ENCODE data around the gene NFIA. TPM values are rescaled to one million over a fixed set of nuclear protein-coding genes. Genes with fewer than 3 reads are reported as not detected.
A peak's percentile ranks its signal among the peaks of the same experiment; 100 is the strongest.

NFIA gene
- total RNA-seq, 2 experiments from 2014 or later: 4.2 to 5.7 TPM

DNA sequence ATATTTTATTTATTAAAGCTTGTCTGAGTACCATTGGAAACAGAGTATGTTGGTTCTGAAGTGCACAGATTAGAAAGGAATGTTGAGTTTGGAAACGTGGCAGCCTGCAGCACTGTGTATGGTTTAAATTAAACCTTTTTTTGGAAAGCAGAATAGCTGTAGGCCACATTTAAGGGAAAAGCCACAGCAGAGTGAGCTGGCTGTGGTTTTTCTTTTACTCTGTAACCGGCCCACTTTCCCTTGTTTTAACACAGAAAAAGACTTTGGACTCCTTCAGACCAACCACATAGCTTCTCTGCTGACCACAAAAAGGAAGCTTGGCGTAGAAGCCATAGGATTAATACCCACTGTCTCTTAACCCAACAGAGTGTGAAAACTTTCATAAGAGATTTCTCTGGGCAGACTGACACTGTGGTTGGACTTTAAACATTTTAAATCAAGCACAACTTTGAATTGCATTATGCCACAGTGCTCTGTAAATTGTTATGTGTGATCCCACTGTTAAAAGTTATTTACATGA lies 75.2 kb downstream of the NFIA start:
- POLR2A ChIA-PET: interaction anchor here (1.5 kb wide), 1 partner anchor 80 kb away, joined by 4 read pairs; no protein-coding TSS in a partner anchor
- H3K4me1 Mint-ChIP-seq: peaks cover 24% of the 10 kb centered on the region
- ATAC-seq (ENCODE audit: low read depth): peak; percentile 72

DNA sequence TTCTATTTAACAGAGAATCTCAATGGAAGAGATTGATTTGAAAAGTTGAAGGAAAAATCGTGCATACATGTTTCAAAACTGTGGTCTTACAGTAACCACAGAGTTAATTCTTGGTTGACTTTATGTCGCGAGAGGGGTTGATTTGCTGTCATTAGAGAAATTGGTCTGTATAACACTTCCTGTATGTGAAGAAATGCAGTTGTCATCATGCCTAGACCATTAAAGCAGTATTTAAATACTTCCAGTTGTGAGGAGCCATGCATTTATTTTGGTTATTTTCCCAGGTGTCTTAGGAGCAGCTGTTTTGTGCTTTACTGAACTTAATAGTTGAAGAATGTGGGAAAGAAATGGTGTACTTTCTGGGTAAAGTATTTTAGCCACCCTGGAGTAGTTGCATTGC lies 76.2 kb downstream of the NFIA start:
- no peaks in the 10 kb centered on the region for H3K9me3 Mint-ChIP-seq
- peaks cover 34% of the 10 kb centered on the region for H3K27me3 Mint-ChIP-seq
- H3K36me3 Mint-ChIP-seq: no peaks in the 10 kb centered on the region
- no peak for ATAC-seq (ENCODE audit: low read depth)
- peak overlapping the region; percentile 48 for H3K4me3 Mint-ChIP-seq
- POLR2A ChIA-PET: no interaction called here
- no peak for DNase-seq
- peaks cover 24% of the 10 kb centered on the region for H3K4me1 Mint-ChIP-seq
- no peak overlapping the region for H3K27ac Mint-ChIP-seq

More for the DNA sequence above, 75.2 kb downstream of the NFIA start:
- H3K36me3 Mint-ChIP-seq: no peaks in the 10 kb centered on the region
- H3K4me3 Mint-ChIP-seq: peak overlapping the region; percentile 35
- DNase-seq: no peak
- no peaks in the 10 kb centered on the region for H3K9me3 Mint-ChIP-seq
- peaks cover 36% of the 10 kb centered on the region for H3K27me3 Mint-ChIP-seq
- no peak overlapping the region for H3K27ac Mint-ChIP-seq

DNA sequence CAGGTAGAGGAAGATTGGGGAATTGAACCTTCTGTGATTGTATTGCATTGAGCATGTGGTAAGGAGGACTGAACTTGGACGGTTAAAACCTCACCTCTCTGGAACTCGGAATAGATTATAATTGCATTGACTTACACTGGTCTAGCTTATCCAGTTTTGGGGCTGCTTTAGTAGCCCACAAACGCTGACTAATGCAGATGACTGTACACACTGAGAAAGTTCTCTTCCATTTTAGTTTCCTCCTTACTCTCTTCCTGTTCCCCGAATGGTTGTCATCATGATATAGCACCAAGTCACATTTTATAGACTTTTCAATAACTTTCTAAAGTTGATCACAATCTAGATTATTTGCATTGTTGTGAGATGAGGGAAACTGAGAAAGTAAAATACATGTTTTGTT lies 78.2 kb downstream of the NFIA start:
- POLR2A ChIA-PET: no interaction called here
- no peak for DNase-seq
- Mint-ChIP-seq H3K27me3 (peaks cover 27% of the 10 kb centered on the region), H3K36me3 (no peaks in the 10 kb centered on the region), H3K9me3 (no peaks in the 10 kb centered on the region), H3K4me3 (no peak overlapping the region), H3K27ac (no peak overlapping the region), H3K4me1 (peaks cover 24% of the 10 kb centered on the region)
- no peak for ATAC-seq (ENCODE audit: low read depth)

DNA sequence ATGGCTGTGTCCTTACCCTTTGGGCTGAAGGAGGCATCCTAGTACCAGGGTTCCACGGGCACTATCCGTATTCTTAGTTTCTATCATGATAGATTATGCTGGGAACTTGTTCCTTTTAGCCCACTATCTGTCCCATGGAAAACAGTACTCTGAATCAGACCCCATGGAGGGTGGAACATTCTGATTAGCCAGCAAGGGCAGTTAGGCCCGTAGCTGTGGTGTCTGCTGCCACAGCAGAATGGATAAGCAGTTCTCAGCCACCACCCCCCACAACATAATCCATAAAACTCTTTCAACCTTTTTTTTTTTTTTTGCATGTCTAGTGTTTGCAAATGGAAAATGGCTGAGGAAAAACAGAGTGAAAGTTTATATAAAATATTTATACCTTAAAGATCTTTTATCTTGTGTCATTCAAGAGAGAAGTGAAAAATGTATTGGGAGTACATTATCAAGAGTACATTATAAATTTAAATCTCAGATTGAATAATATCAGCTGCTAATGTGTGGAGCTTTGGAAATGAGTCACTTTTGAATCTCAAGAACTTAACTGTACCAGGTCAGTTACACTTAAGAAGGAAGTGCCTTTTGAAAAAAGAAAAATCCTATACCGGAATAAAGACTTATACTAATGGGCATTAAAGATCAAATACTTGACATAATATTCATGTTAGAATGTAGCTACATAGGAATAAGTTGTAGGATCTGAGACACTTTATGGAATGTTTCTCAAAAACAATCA lies 80.3 kb downstream of the NFIA start:
- no peaks in the 10 kb centered on the region for H3K36me3 Mint-ChIP-seq
- no peak for ATAC-seq (ENCODE audit: low read depth)
- POLR2A ChIA-PET: interaction anchor here (0.5 kb wide), 1 partner anchor 21 kb away, joined by 5 read pairs; no protein-coding TSS in a partner anchor
- H3K27me3 Mint-ChIP-seq: peaks cover 31% of the 10 kb centered on the region
- DNase-seq: no peak
- no peak overlapping the region for H3K4me3 Mint-ChIP-seq
- peaks cover 18% of the 10 kb centered on the region for H3K4me1 Mint-ChIP-seq
- no peaks in the 10 kb centered on the region for H3K9me3 Mint-ChIP-seq
- no peak overlapping the region for H3K27ac Mint-ChIP-seq

DNA sequence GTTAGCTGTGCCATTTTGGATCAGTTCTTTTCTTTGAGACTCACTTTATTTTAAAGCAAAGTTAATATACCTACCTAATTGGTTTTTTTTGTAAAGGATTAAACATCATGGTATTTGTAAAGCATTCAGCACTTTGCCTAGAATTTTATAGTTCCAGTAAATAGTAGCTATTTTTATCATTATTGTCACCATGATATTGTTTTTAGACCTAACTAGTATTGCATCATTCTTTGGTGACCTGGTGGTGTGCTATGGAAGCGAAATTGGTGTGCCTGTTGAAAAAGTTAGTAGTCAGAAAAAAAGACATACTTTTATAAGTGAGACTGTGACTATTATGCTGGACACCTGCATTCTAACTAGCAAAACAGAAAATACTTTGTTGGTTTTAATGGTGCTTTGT lies 81.0 kb downstream of the NFIA start:
- no peak for ATAC-seq (ENCODE audit: low read depth)
- no peak for DNase-seq
- peaks cover 13% of the 10 kb centered on the region for H3K4me1 Mint-ChIP-seq
- POLR2A ChIA-PET: interaction anchor here (0.5 kb wide), 1 partner anchor 20 kb away, joined by 5 read pairs; no protein-coding TSS in a partner anchor
- H3K4me3 Mint-ChIP-seq: no peak overlapping the region
- H3K27ac Mint-ChIP-seq: no peak overlapping the region
- H3K9me3 Mint-ChIP-seq: no peaks in the 10 kb centered on the region
- peaks cover 30% of the 10 kb centered on the region for H3K27me3 Mint-ChIP-seq
- no peaks in the 10 kb centered on the region for H3K36me3 Mint-ChIP-seq

DNA sequence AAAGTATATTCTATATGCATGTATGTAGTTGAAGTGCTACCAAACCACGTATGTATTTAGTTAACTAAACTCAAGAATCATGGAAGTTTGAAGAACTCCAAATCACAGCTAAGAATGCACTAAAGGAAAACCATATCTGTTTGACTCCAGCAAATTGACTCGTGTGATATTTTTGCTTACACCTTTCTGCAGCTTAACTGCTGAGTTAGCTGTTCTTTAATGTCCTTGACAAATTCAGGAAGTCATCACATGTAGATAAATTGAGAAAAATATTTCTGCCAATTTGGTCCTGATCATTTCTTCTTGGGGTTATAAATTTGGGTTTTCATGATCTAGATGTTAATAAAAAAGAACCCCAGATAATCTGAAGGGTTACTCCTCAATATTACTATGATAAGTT lies 83.0 kb downstream of the NFIA start:
- H3K4me3 Mint-ChIP-seq: no peak overlapping the region
- no peaks in the 10 kb centered on the region for H3K36me3 Mint-ChIP-seq
- peaks cover 27% of the 10 kb centered on the region for H3K27me3 Mint-ChIP-seq
- no peaks in the 10 kb centered on the region for H3K9me3 Mint-ChIP-seq
- peaks cover 4% of the 10 kb centered on the region for H3K4me1 Mint-ChIP-seq
- ATAC-seq (ENCODE audit: low read depth): no peak
- no peak for DNase-seq
- H3K27ac Mint-ChIP-seq: no peak overlapping the region
- POLR2A ChIA-PET: no interaction called here

DNA sequence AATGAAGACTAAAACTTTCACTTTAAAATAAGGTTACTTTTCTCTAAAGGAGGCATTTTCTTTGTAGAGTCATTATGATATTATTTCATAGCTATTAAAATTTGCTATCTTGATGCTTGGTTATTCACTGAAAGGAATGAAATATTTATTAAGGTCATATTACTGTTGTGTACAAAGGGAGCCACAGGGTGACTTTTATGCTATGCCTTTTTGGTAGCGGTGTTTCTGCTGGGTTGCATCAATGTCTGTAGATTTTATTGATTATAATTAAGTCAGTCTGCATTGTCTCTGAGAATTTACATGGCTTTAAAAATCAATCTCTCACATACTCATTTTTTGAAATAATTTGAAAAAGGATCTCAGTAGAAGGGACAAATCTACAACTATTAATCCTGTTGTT lies 84.9 kb downstream of the NFIA start:
- POLR2A ChIA-PET: no interaction called here
- no peaks in the 10 kb centered on the region for H3K9me3 Mint-ChIP-seq
- ATAC-seq (ENCODE audit: low read depth): no peak
- no peak overlapping the region for H3K4me3 Mint-ChIP-seq
- no peak overlapping the region for H3K27ac Mint-ChIP-seq
- peaks cover 29% of the 10 kb centered on the region for H3K27me3 Mint-ChIP-seq
- no peaks in the 10 kb centered on the region for H3K36me3 Mint-ChIP-seq
- H3K4me1 Mint-ChIP-seq: no peaks in the 10 kb centered on the region
- no peak for DNase-seq

DNA sequence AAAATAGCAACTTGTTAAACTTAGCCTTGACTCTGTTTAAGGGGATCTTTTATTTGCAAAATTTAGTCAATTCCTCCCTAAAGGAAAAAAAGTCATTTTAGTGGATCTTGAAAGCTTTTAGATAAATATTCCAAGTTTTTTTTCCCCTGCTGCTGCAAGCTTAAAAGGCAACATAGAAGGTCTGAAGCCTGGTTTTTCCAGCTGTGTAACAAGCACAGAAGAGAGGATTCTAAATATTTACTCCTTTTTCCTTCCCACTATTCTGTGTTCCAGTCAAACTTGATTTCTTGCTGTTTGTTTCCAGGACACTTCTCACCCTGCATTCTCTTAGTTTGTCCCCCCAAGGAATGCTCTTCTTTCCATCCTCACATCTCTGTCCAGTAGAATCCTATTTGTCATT lies 86.7 kb downstream of the NFIA start:
- Mint-ChIP-seq H3K36me3 (no peaks in the 10 kb centered on the region), H3K4me3 (no peak overlapping the region), H3K9me3 (no peaks in the 10 kb centered on the region), H3K4me1 (no peaks in the 10 kb centered on the region), H3K27me3 (peaks cover 27% of the 10 kb centered on the region), H3K27ac (no peak overlapping the region)
- ATAC-seq (ENCODE audit: low read depth) (no peak), DNase-seq (no peak)
- POLR2A ChIA-PET: no interaction called here

DNA sequence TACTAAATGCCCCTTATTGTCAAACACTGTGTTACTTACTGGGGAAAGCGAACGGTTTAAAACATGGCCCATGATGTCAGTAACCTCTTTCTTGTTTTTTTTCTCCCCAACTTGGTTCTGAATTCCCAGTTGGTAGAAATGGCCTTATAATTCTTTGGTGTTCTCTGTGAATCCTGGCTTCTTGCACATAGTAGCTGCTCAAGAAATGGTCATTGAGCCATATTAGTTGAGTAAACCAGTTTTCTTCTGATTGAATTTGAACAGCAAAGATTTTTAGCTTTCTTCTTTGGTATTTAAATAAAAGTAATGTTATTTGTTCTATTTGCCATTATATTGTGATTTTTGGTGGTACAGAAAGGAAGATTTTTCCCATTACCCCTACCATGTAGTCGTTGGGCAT lies 87.3 kb downstream of the NFIA start:
- no peaks in the 10 kb centered on the region for H3K36me3 Mint-ChIP-seq
- DNase-seq: no peak
- POLR2A ChIA-PET: no interaction called here
- no peaks in the 10 kb centered on the region for H3K4me1 Mint-ChIP-seq
- no peak overlapping the region for H3K27ac Mint-ChIP-seq
- no peaks in the 10 kb centered on the region for H3K9me3 Mint-ChIP-seq
- H3K4me3 Mint-ChIP-seq: no peak overlapping the region
- peaks cover 27% of the 10 kb centered on the region for H3K27me3 Mint-ChIP-seq
- no peak for ATAC-seq (ENCODE audit: low read depth)

DNA sequence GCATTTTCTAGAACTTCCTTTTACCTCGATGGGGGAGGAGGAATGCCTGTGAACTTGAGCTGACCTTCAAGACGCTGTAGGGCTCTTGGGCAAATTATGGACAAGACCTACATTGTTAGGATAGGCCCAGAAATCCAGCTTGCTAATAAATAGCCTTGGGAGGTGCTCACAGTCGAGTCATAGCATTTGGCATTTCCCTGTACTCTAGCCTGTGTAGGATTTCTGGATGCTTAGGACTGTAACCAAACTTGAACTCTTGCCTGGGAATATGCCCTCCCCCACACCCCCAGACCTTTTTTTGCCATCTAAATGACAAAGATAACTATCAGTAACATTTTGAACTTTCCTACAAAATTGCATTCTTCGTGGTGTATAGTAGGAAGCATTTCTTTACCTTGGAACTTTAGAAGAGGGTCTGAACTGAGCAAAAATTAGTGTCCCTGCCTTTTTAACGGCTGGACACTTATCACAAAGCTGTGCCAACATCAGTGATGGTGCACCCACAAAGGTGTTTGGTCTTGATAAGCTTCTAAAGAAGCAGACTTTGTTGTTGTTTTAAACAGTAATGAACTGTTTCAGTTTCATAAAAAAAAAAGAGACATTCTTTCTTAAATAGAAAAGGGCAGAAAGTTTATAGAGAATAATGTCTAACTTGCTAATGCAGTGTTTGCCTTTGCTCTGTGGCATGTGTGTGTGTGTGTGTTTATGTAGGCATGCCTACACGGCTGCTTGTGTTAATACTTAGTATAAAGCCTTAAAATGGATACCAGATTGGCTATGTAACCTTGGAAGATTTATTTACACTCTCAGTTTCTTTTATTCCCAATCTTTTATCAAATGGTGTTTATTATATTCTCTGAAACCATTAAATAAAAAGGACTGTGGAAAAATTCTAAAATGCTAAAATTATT lies 88.2 kb downstream of the NFIA start:
- DNase-seq (no peak), ATAC-seq (ENCODE audit: low read depth) (no peak)
- POLR2A ChIA-PET: no interaction called here
- Mint-ChIP-seq H3K9me3 (no peaks in the 10 kb centered on the region), H3K4me3 (no peak overlapping the region), H3K27ac (no peak overlapping the region), H3K36me3 (no peaks in the 10 kb centered on the region), H3K27me3 (peaks cover 27% of the 10 kb centered on the region), H3K4me1 (no peaks in the 10 kb centered on the region)

DNA sequence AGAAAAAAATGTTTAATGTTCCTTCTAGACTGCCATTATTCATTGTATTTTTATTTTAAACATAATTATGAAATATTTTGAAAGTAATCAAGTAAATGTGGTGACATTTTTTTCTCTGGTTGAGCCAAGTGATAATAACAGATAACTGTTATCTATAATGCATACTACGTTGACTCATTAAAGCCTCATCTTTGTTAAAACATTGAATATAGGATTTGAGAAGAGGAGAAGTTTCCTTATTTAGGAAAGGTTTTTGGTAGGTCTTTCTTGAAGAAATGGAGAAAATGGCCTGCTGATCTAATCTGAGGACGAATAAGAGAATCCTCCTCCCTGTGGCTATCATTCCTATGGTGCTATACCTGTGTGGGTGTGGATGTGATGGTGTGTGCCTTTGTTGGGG lies 89.0 kb downstream of the NFIA start:
- DNase-seq: no peak
- no peak overlapping the region for H3K27ac Mint-ChIP-seq
- peaks cover 23% of the 10 kb centered on the region for H3K27me3 Mint-ChIP-seq
- no peak overlapping the region for H3K4me3 Mint-ChIP-seq
- no peak for ATAC-seq (ENCODE audit: low read depth)
- no peaks in the 10 kb centered on the region for H3K36me3 Mint-ChIP-seq
- H3K4me1 Mint-ChIP-seq: no peaks in the 10 kb centered on the region
- POLR2A ChIA-PET: no interaction called here
- no peaks in the 10 kb centered on the region for H3K9me3 Mint-ChIP-seq

DNA sequence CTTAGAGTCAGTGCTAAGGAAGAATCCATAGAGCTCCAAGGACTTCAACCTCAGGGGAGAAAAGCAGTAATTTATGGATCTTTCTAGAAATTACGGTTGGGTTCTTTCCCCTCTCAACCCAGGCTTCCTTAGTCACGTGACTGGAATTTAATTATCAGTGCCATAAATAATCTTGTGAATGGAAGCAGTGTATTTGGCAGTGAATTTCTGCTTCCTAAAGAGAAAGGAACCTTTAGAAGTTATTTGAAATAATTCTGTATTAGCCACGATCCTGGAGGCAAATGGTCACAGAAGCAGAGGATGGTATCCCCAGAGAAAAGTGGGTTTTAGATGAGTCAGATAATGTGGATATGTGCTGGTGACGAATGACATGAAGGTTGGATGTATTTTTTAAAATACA lies 89.6 kb downstream of the NFIA start:
- no peaks in the 10 kb centered on the region for H3K36me3 Mint-ChIP-seq

DNA sequence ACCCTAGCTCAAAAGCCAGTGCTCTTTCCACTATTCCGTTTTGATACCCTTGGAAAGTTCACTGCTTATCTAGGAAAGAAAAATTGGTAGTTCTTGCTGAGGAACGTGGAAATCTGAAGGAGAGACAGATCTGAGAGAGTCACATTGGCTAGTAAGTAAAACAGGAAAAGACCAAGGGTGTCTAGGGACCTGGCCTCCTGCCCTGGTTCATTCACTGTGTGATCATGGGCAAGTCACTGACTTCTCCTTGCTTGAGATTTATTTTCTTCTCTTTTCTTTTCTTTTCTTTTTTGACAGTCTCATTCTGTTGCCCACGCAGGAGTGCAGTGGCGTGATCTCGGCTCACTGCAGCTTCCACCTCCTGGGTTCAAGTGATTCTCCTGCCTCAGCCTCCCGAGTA lies 90.8 kb downstream of the NFIA start:
- H3K27me3 Mint-ChIP-seq: peaks cover 13% of the 10 kb centered on the region
- ATAC-seq (ENCODE audit: low read depth): no peak

More for the DNA sequence above, 89.6 kb downstream of the NFIA start:
- Mint-ChIP-seq H3K27me3 (peaks cover 20% of the 10 kb centered on the region), H3K4me1 (no peaks in the 10 kb centered on the region), H3K27ac (no peak overlapping the region), H3K4me3 (no peak overlapping the region), H3K9me3 (no peaks in the 10 kb centered on the region)
- ATAC-seq (ENCODE audit: low read depth): no peak
- DNase-seq: no peak
- POLR2A ChIA-PET: no interaction called here

More for the DNA sequence above, 90.8 kb downstream of the NFIA start:
- DNase-seq: no peak
- POLR2A ChIA-PET: no interaction called here
- no peak overlapping the region for H3K27ac Mint-ChIP-seq
- H3K36me3 Mint-ChIP-seq: no peaks in the 10 kb centered on the region
- no peaks in the 10 kb centered on the region for H3K4me1 Mint-ChIP-seq
- no peak overlapping the region for H3K4me3 Mint-ChIP-seq
- no peaks in the 10 kb centered on the region for H3K9me3 Mint-ChIP-seq
